SK-N-SH (cell line): ENCODE data around the gene PRPSAP2.

Source experiments
- EZH2phosphoT487 ChIP-seq: fragments of 200-600 bp; sonication (generic); IDR thresholded peaks from 2 replicates; pipeline ENCODE4 v1.6.1; 2017; ENCODE audit warnings: low read depth, mixed run types, mild to moderate bottlenecking, antibody characterized with exemption, moderate library complexity, borderline replicate concordance
- NFIC ChIP-seq: IDR thresholded peaks from 2 replicates; pipeline ENCODE4 v1.4.0; 2012; ENCODE audit warnings: borderline replicate concordance
- POLR2AphosphoS5 ChIP-seq: IDR thresholded peaks from 2 replicates; pipeline ENCODE4 v1.6.1; 2012; ENCODE audit warnings: low read depth, low read length
- TAF1 ChIP-seq: IDR thresholded peaks from 2 replicates; pipeline ENCODE4 v1.6.1; 2012; ENCODE audit warnings: low read depth, mild to moderate bottlenecking, low read length, moderate library complexity, borderline replicate concordance
- TF ChIP-seq, protein P1 (sequence below): fragments of 200-600 bp; sonication (generic); IDR thresholded peaks from 2 replicates; pipeline ENCODE4 v1.6.1; 2017; ENCODE audit warnings: antibody characterized with exemption, mild to moderate bottlenecking, moderate library complexity

- TF ChIP-seq, protein P1, sequence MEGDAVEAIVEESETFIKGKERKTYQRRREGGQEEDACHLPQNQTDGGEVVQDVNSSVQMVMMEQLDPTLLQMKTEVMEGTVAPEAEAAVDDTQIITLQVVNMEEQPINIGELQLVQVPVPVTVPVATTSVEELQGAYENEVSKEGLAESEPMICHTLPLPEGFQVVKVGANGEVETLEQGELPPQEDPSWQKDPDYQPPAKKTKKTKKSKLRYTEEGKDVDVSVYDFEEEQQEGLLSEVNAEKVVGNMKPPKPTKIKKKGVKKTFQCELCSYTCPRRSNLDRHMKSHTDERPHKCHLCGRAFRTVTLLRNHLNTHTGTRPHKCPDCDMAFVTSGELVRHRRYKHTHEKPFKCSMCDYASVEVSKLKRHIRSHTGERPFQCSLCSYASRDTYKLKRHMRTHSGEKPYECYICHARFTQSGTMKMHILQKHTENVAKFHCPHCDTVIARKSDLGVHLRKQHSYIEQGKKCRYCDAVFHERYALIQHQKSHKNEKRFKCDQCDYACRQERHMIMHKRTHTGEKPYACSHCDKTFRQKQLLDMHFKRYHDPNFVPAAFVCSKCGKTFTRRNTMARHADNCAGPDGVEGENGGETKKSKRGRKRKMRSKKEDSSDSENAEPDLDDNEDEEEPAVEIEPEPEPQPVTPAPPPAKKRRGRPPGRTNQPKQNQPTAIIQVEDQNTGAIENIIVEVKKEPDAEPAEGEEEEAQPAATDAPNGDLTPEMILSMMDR: no peak
- no peak for TF ChIP-seq NFIC
- no peak for TF ChIP-seq POLR2AphosphoS5
- TF ChIP-seq EZH2phosphoT487: no peak
- no peak for TF ChIP-seq TAF1
Measured at GRCh38 chr17:18937981-18938691, 80.2 kb downstream of the PRPSAP2 start.
